Measurements from ENCODE around the gene NBPF3.

Gene NBPF3

GRCh38 chr1:21530368-21531016 is 90.6 kb downstream of the NBPF3 start:
- H3K4me1 ChIP-seq (ENCODE audit: control insufficient read depth in 1 of 2, insufficient read depth in 2 of 2, low read length in 2 of 2): no peaks in the 10 kb centered on the region
- no peaks in the 10 kb centered on the region for H3K27me3 ChIP-seq (ENCODE audit: insufficient read depth, low read length)
- H3K79me1 ChIP-seq (ENCODE audit: low read length): no peaks in the 10 kb centered on the region
- H2BK12ac ChIP-seq (ENCODE audit: low read length): no peak overlapping the region
- no peak overlapping the region for H3K4me3 ChIP-seq (ENCODE audit: low read depth, low read length)
- H3K4ac ChIP-seq (ENCODE audit: low read depth, low read length): no peak overlapping the region
- no peak overlapping the region for H3K23ac ChIP-seq (ENCODE audit: low read length)
- no peak overlapping the region for H2AK5ac ChIP-seq (ENCODE audit: low read length)
- H4K8ac ChIP-seq (ENCODE audit: low read depth, low read length): no peak overlapping the region
- H3K27ac ChIP-seq (ENCODE audit: low read depth, low read length): no peak overlapping the region
- no peak overlapping the region for H2BK5ac ChIP-seq (ENCODE audit: low read depth, low read length, poor library complexity)
- H4K12ac ChIP-seq (ENCODE audit: low read depth, low read length): no peak overlapping the region
- H3K79me2 ChIP-seq (ENCODE audit: control insufficient read depth, insufficient read depth, low read length, poor library complexity): no peaks in the 10 kb centered on the region
- DNase-seq: peak; percentile 15 to 49
- H3K36me3 ChIP-seq (ENCODE audit: control insufficient read depth in 1 of 2, insufficient read depth in 2 of 2, low read length in 2 of 2): no peaks in the 10 kb centered on the region
- H3K9ac ChIP-seq (ENCODE audit: low read length): no peak overlapping the region
- no peak overlapping the region for H4K91ac ChIP-seq (ENCODE audit: low read depth, low read length)
- no peak overlapping the region for H2AFZ ChIP-seq (ENCODE audit: insufficient read depth, low read length, poor library complexity)
- WGBS (ENCODE audit: extremely low coverage, insufficient coverage, insufficient read length): no CpG with 5 or more reads among the region's 7 CpGs
- H3K18ac ChIP-seq (ENCODE audit: low read length): no peak overlapping the region
- peaks cover 2% of the 10 kb centered on the region for H3K9me3 ChIP-seq (ENCODE audit: insufficient read depth, low read depth, low read length)
- H2BK120ac ChIP-seq (ENCODE audit: insufficient read depth, low read length, poor library complexity): no peak overlapping the region
- H3K14ac ChIP-seq (ENCODE audit: low read length): no peak overlapping the region
- no peak overlapping the region for H3K4me2 ChIP-seq (ENCODE audit: low read length)

- no peak overlapping the region for H3K23ac ChIP-seq (ENCODE audit: low read length)
- H3K4me2 ChIP-seq (ENCODE audit: low read length): no peak overlapping the region
- H3K4me1 ChIP-seq (ENCODE audit: control insufficient read depth in 1 of 2, insufficient read depth in 2 of 2, low read length in 2 of 2): no peaks in the 10 kb centered on the region
- no peak overlapping the region for H2AK5ac ChIP-seq (ENCODE audit: low read length)
- no peak overlapping the region for H2AFZ ChIP-seq (ENCODE audit: insufficient read depth, low read length, poor library complexity)
- H3K4ac ChIP-seq (ENCODE audit: low read depth, low read length): no peak overlapping the region
- WGBS (ENCODE audit: extremely low coverage, insufficient coverage, insufficient read length): no CpG with 5 or more reads among the region's 5 CpGs
- H2BK12ac ChIP-seq (ENCODE audit: low read length): no peak overlapping the region
- DNase-seq: no peak
- no peak overlapping the region for H4K91ac ChIP-seq (ENCODE audit: low read depth, low read length)
- no peaks in the 10 kb centered on the region for H3K79me2 ChIP-seq (ENCODE audit: control insufficient read depth, insufficient read depth, low read length, poor library complexity)
- no peak overlapping the region for H4K8ac ChIP-seq (ENCODE audit: low read depth, low read length)
- H3K27me3 ChIP-seq (ENCODE audit: insufficient read depth, low read length): no peaks in the 10 kb centered on the region
- no peak overlapping the region for H3K4me3 ChIP-seq (ENCODE audit: low read depth, low read length)
- H3K36me3 ChIP-seq (ENCODE audit: control insufficient read depth in 1 of 2, insufficient read depth in 2 of 2, low read length in 2 of 2): no peaks in the 10 kb centered on the region
- no peak overlapping the region for H4K12ac ChIP-seq (ENCODE audit: low read depth, low read length)
- H3K18ac ChIP-seq (ENCODE audit: low read length): no peak overlapping the region
- no peak overlapping the region for H2BK120ac ChIP-seq (ENCODE audit: insufficient read depth, low read length, poor library complexity)
- no peak overlapping the region for H3K9ac ChIP-seq (ENCODE audit: low read length)
- H3K79me1 ChIP-seq (ENCODE audit: low read length): no peaks in the 10 kb centered on the region
- H3K14ac ChIP-seq (ENCODE audit: low read length): no peak overlapping the region
- H3K27ac ChIP-seq (ENCODE audit: low read depth, low read length): no peak overlapping the region
- no peak overlapping the region for H2BK5ac ChIP-seq (ENCODE audit: low read depth, low read length, poor library complexity)
- H3K9me3 ChIP-seq (ENCODE audit: insufficient read depth, low read depth, low read length): peaks cover 2% of the 10 kb centered on the region
Measured at GRCh38 chr1:21531241-21531640, 91.3 kb downstream of the NBPF3 start.

- Histone ChIP-seq H3K27me3 (ENCODE audit: insufficient read depth, low read length) (no peaks in the 10 kb centered on the region), H3K4me1 (ENCODE audit: control insufficient read depth in 1 of 2, insufficient read depth in 2 of 2, low read length in 2 of 2) (no peaks in the 10 kb centered on the region), H3K79me1 (ENCODE audit: low read length) (no peaks in the 10 kb centered on the region), H3K4me2 (ENCODE audit: low read length) (no peak overlapping the region), H3K23ac (ENCODE audit: low read length) (peak overlapping the region; percentile 3), H2BK5ac (ENCODE audit: low read depth, low read length, poor library complexity) (no peak overlapping the region), H4K12ac (ENCODE audit: low read depth, low read length) (no peak overlapping the region), H3K9me3 (ENCODE audit: insufficient read depth, low read depth, low read length) (peaks cover 2% of the 10 kb centered on the region), H2BK120ac (ENCODE audit: insufficient read depth, low read length, poor library complexity) (no peak overlapping the region), H3K18ac (ENCODE audit: low read length) (no peak overlapping the region), H3K4ac (ENCODE audit: low read depth, low read length) (no peak overlapping the region), H2BK12ac (ENCODE audit: low read length) (no peak overlapping the region), H3K79me2 (ENCODE audit: control insufficient read depth, insufficient read depth, low read length, poor library complexity) (no peaks in the 10 kb centered on the region), H3K9ac (ENCODE audit: low read length) (no peak overlapping the region), H2AFZ (ENCODE audit: insufficient read depth, low read length, poor library complexity) (no peak overlapping the region), H4K8ac (ENCODE audit: low read depth, low read length) (no peak overlapping the region), H3K4me3 (ENCODE audit: low read depth, low read length) (no peak overlapping the region), H3K14ac (ENCODE audit: low read length) (no peak overlapping the region), H2AK5ac (ENCODE audit: low read length) (no peak overlapping the region), H4K91ac (ENCODE audit: low read depth, low read length) (no peak overlapping the region), H3K27ac (ENCODE audit: low read depth, low read length) (no peak overlapping the region), H3K36me3 (ENCODE audit: control insufficient read depth in 1 of 2, insufficient read depth in 2 of 2, low read length in 2 of 2) (no peaks in the 10 kb centered on the region)
- no peak for DNase-seq
- WGBS (ENCODE audit: extremely low coverage, insufficient coverage, insufficient read length): no CpG with 5 or more reads among the region's 3 CpGs
Measured at GRCh38 chr1:21532496-21532895, 92.6 kb downstream of the NBPF3 start.

- Histone ChIP-seq H4K8ac (ENCODE audit: low read depth, low read length) (no peak overlapping the region), H3K79me2 (ENCODE audit: control insufficient read depth, insufficient read depth, low read length, poor library complexity) (no peaks in the 10 kb centered on the region), H4K12ac (ENCODE audit: low read depth, low read length) (no peak overlapping the region), H3K9me3 (ENCODE audit: insufficient read depth, low read depth, low read length) (peaks cover 2% of the 10 kb centered on the region), H3K14ac (ENCODE audit: low read length) (no peak overlapping the region), H3K23ac (ENCODE audit: low read length) (no peak overlapping the region), H2AFZ (ENCODE audit: insufficient read depth, low read length, poor library complexity) (no peak overlapping the region), H3K27ac (ENCODE audit: low read depth, low read length) (no peak overlapping the region), H3K9ac (ENCODE audit: low read length) (no peak overlapping the region), H3K79me1 (ENCODE audit: low read length) (no peaks in the 10 kb centered on the region), H2BK12ac (ENCODE audit: low read length) (no peak overlapping the region), H2BK120ac (ENCODE audit: insufficient read depth, low read length, poor library complexity) (no peak overlapping the region), H3K27me3 (ENCODE audit: insufficient read depth, low read length) (no peaks in the 10 kb centered on the region), H3K36me3 (ENCODE audit: control insufficient read depth in 1 of 2, insufficient read depth in 2 of 2, low read length in 2 of 2) (no peaks in the 10 kb centered on the region), H2AK5ac (ENCODE audit: low read length) (no peak overlapping the region), H2BK5ac (ENCODE audit: low read depth, low read length, poor library complexity) (no peak overlapping the region), H4K91ac (ENCODE audit: low read depth, low read length) (no peak overlapping the region), H3K4me1 (ENCODE audit: control insufficient read depth in 1 of 2, insufficient read depth in 2 of 2, low read length in 2 of 2) (no peaks in the 10 kb centered on the region), H3K4me2 (ENCODE audit: low read length) (no peak overlapping the region), H3K4me3 (ENCODE audit: low read depth, low read length) (no peak overlapping the region), H3K18ac (ENCODE audit: low read length) (no peak overlapping the region), H3K4ac (ENCODE audit: low read depth, low read length) (no peak overlapping the region)
- no CpG with 5 or more reads among the region's 4 CpGs for WGBS (ENCODE audit: extremely low coverage, insufficient coverage, insufficient read length)
- no peak for DNase-seq
Measured at GRCh38 chr1:21532992-21533534, 93.1 kb downstream of the NBPF3 start.

Measured in trophoblast cell (in vitro differentiated cells and primary cell).